PC-9 (cell line): ENCODE data around the gene GLYAT. TPM values are rescaled to one million over a fixed set of nuclear protein-coding genes. Genes with fewer than 3 reads are reported as not detected.

ENCODE experiments used
- Bru-seq: library from RNA; stranded (reverse); fragments of 400-500 nt; gene quantifications from one replicate; lab custom pipeline; 2021; lab: Mats Ljungman, UMichigan
- BruChase-seq, 2 experiments: library from RNA; stranded (reverse); fragments of 400-500 nt; gene quantifications; one replicate each; lab custom pipeline; 2021; lab: Mats Ljungman, UMichigan
- BruUV-seq: library from RNA; stranded (reverse); fragments of 400-500 nt; replicated peaks from 2 replicates; lab custom pipeline; 2021; lab: Mats Ljungman, UMichigan
- CTCF ChIA-PET: fragments of 300-600 bp; sonication (Branson Sonifier 250); formaldehyde crosslinking; loops from one replicate; lab custom pipeline; 2022; ENCODE audit warnings: antibody characterized with exemption; lab: Charles Lee
- POLR2A ChIA-PET: fragments of 300-600 bp; sonication (Branson Sonifier 250); formaldehyde crosslinking; loops from one replicate; lab custom pipeline; 2022; ENCODE audit warnings: antibody characterized with exemption; ENCODE audit not compliant: unreplicated experiment; lab: Charles Lee
- DNase-seq, 2 experiments: peaks; one replicate each; pipeline versions ENCODE4 v3.0.0 to v3.0.0-alpha.2; 2015 to 2022; ENCODE audit warnings: mixed read lengths in 1 of 2
- H2AFZ ChIP-seq: fragments of 200-600 bp; sonication (generic); 2 replicates; pipeline ENCODE4 v1.8.1; 2017; ENCODE audit warnings: antibody characterized with exemption
- H3F3A ChIP-seq: fragments of 200-600 bp; sonication (generic); 2 replicates; pipeline ENCODE4 v1.8.1; 2017; ENCODE audit warnings: antibody characterized with exemption, mild to moderate bottlenecking, low read depth; ENCODE audit not compliant: insufficient read depth
- H3K27ac ChIP-seq: fragments of 200-600 bp; sonication (generic); 2 replicates; pipeline ENCODE4 v1.6.1; 2016; ENCODE audit warnings: mixed run types
- H3K27me3 ChIP-seq: fragments of 200-600 bp; sonication (generic); 2 replicates; pipeline ENCODE4 v1.6.1; 2016; ENCODE audit warnings: low read depth, mixed run types; ENCODE audit not compliant: insufficient read depth
- H3K36me3 ChIP-seq: fragments of 200-600 bp; sonication (generic); 2 replicates; pipeline ENCODE4 v1.6.1; 2016; ENCODE audit warnings: low read depth, mixed run types
- H3K4me1 ChIP-seq: fragments of 200-600 bp; sonication (generic); replicated peaks from 2 replicates; pipeline ENCODE4 v1.6.1; 2016; ENCODE audit warnings: mixed run types; ENCODE audit not compliant: insufficient read depth
- H3K4me2 ChIP-seq: fragments of 200-600 bp; sonication (generic); 2 replicates; pipeline ENCODE4 v1.6.1; 2017; ENCODE audit warnings: mixed run types
- H3K4me3 ChIP-seq: fragments of 200-600 bp; sonication (generic); 2 replicates; pipeline ENCODE4 v1.6.1; 2016; ENCODE audit warnings: mixed run types
- H3K79me2 ChIP-seq: fragments of 200-600 bp; sonication (generic); 2 replicates; pipeline ENCODE4 v1.6.1; 2017; ENCODE audit warnings: low read depth, mixed run types
- H3K9me2 ChIP-seq: fragments of 200-600 bp; sonication (generic); 2 replicates; pipeline ENCODE4 v1.8.1; 2017; ENCODE audit warnings: mild to moderate bottlenecking; ENCODE audit not compliant: insufficient read depth
- H3K9me3 ChIP-seq: fragments of 200-600 bp; sonication (generic); 2 replicates; pipeline ENCODE4 v1.8.1; 2016; ENCODE audit warnings: low read depth; ENCODE audit not compliant: insufficient read depth
- H4K20me1 ChIP-seq: fragments of 200-600 bp; sonication (generic); 2 replicates; pipeline ENCODE4 v1.8.1; 2017; ENCODE audit not compliant: insufficient read depth
- CTCF ChIP-seq: fragments of 200-600 bp; sonication (generic); conservative IDR thresholded peaks from 2 replicates; pipeline ENCODE4 v1.6.1; 2017; ENCODE audit warnings: mixed run types, antibody characterized with exemption, mild to moderate bottlenecking, moderate library complexity
- EZH2 ChIP-seq: fragments of 200-600 bp; sonication (generic); IDR thresholded peaks from 2 replicates; pipeline ENCODE4 v1.8.0; 2017; ENCODE audit warnings: antibody characterized with exemption, low read depth
- intact Hi-C: fragments of 100-400 bp; cut with micrococcal nuclease; formaldehyde crosslinking; loops from one replicate; pipeline ENCODE4 v1.10.0; 2022; ENCODE audit not compliant: unreplicated experiment
- long read RNA-seq: library from polyadenylated mRNA; stranded (forward); transcript quantifications from one replicate; pipeline ENCODE4 v2.0.0, GENCODE V29; 2022
- total RNA-seq: library from RNA; stranded (reverse); gene quantifications from 2 replicates; pipeline ENCODE4 v1.2.3, GENCODE V29; 2021

The GLYAT gene
- total RNA-seq, result not detected in 2 replicates
- not detected for Bru-seq, nascent RNA
- BruChase-seq, experiment 1, labeled RNA remaining after a 2-hour chase, result not detected
- not detected for BruChase-seq, experiment 2, labeled RNA remaining after a 6-hour chase
- long read RNA-seq, result 0 reads

GRCh38 chr11:58731819-58732218, at the start of gene GLYAT:
Gene GLYAT (minus strand): TSS chr11:58731943. CDS start chr11:58724496, 7,447 bp downstream.
- Histone ChIP-seq H3K4me2 (no peak within 1 kb of the TSS), H3K4me3 (no peak within 1 kb of the TSS), H3K9me3 (no peaks in the 10 kb centered on the region), H4K20me1 (no peaks in the 10 kb centered on the region), H3F3A (no peaks in the 10 kb centered on the region), H3K27ac (no peak within 1 kb of the TSS), H3K36me3 (no peaks in the 10 kb centered on the region), H3K4me1 (no peaks in the 10 kb centered on the region), H2AFZ (no peak within 1 kb of the TSS), H3K27me3 (peaks cover 3% of the 10 kb centered on the region; the same call in 1 of the 2 replicates), H3K9me2 (no peaks in the 10 kb centered on the region), H3K79me2 (no peaks in the 10 kb centered on the region)
- CTCF ChIA-PET, result no interaction called here
- TF ChIP-seq CTCF (no peak), EZH2 (no peak)
- DNase-seq, result no peak
- no TSS peak for BruUV-seq
- POLR2A ChIA-PET, result no interaction called here
- intact Hi-C loops, result no loop called here

DNA sequence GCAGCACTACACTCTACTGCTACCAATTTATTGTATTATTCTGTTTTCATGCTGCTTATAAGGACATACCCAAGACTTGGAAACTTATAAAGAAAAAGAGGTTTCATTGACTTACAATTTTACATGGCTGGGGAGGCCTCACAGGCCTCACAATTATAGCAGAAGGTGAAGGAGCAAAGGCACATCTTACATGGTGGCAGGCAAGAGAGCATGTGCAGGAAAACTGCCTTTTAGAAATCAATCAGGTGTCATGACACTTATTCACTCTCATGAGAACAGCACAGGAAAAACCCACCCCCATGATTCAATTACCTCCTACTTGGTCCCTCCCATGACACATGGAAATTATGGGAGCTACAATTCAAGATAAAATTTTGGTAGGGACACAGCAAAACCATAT, 49.6 kb upstream of the GLYAT start:
- CTCF ChIA-PET, result no interaction called here
- Histone ChIP-seq H3K4me1 (0 out of 2 replicates have a peak, but pooled peaks cover 5% of the 10 kb centered on the region), H3K79me2 (no peaks in the 10 kb centered on the region), H3K36me3 (0 out of 2 replicates have a peak, but pooled peaks cover 2% of the 10 kb centered on the region), H3K9me3 (peaks cover 4% of the 10 kb centered on the region), H4K20me1 (no peaks in the 10 kb centered on the region), H3K27me3 (no peaks in the 10 kb centered on the region), H3K4me3 (no peak overlapping the region), H3K4me2 (no peak overlapping the region), H3F3A (no peaks in the 10 kb centered on the region), H3K27ac (no peak overlapping the region), H2AFZ (no peak overlapping the region; the same call in 1 of the 2 replicates), H3K9me2 (no peaks in the 10 kb centered on the region)
- BruUV-seq, result no TSS peak
- intact Hi-C loops, result no loop called here
- TF ChIP-seq CTCF, result no peak
- no peak for DNase-seq
- POLR2A ChIA-PET, result no interaction called here

GRCh38 chr11:58780578-58780977, 48.8 kb upstream of the GLYAT start:
- no TSS peak for BruUV-seq
- Histone ChIP-seq H3K4me3 (no peak overlapping the region), H3K9me2 (no peaks in the 10 kb centered on the region), H3K9me3 (peaks cover 4% of the 10 kb centered on the region; the same call in 1 of the 2 replicates), H2AFZ (no peak overlapping the region), H3K4me2 (no peak overlapping the region), H3K79me2 (no peaks in the 10 kb centered on the region), H3K36me3 (0 out of 2 replicates have a peak, but pooled peaks cover 2% of the 10 kb centered on the region), H3K27me3 (no peaks in the 10 kb centered on the region), H3F3A (no peaks in the 10 kb centered on the region), H4K20me1 (no peaks in the 10 kb centered on the region), H3K27ac (no peak overlapping the region), H3K4me1 (0 out of 2 replicates have a peak, but pooled peaks cover 5% of the 10 kb centered on the region)
- intact Hi-C loops, result no loop called here
- no peak for DNase-seq
- TF ChIP-seq EZH2 (no peak), CTCF (no peak)
- ChIA-PET CTCF (no interaction called here), POLR2A (no interaction called here)
